HCT116 (cell line): ENCODE results near the gene STRBP. TPM values are rescaled to one million over a fixed set of nuclear protein-coding genes. Genes with fewer than 3 reads are reported as not detected.

Source experiments
- ATAC-seq: fragments of 200-7000 bp; cut with Tn5 transposase; 2 replicates; pipeline ENCODE4 v1.9.1; 2020; ENCODE audit warnings: mild to moderate bottlenecking, moderate library complexity
- BruUV-seq: library from RNA; stranded (reverse); fragments of 400-500 nt; replicated peaks from 2 replicates; lab custom pipeline; 2021; lab: Mats Ljungman, UMichigan
- CTCF ChIA-PET: fragments of 300-600 bp; sonication (Branson Sonifier 250); formaldehyde crosslinking; loops from one replicate; lab custom pipeline; 2021; ENCODE audit warnings: antibody characterized with exemption; lab: Charles Lee
- POLR2A ChIA-PET: fragments of 300-600, 350-600 bp; sonication (Branson Sonifier 250); formaldehyde crosslinking; loops from one replicate; lab custom pipeline; 2021; ENCODE audit warnings: antibody characterized with exemption; lab: Charles Lee
- RAD21 ChIA-PET, 2 experiments: fragments of 300-600 bp; sonication (Branson Sonifier 250); formaldehyde crosslinking; loops; one replicate each; lab custom pipeline; 2023; ENCODE audit warnings: low total read pairs in 2 of 2; ENCODE audit not compliant: uncharacterized antibody in 2 of 2, unreplicated experiment in 2 of 2, low non-redundant PET in 1 of 2; lab: Charles Lee
- DNase-seq: peaks from one replicate; pipeline ENCODE4 v3.0.0-alpha.2; 2010; ENCODE audit warnings: low read depth, low spot score
- H2AFZ ChIP-seq: fragments of 200-600 bp; shearing (Covaris generic), sonication (generic); 2 replicates; pipeline ENCODE4 v1.6.1; 2017; ENCODE audit warnings: low read depth, mixed run types, mixed read lengths, antibody characterized with exemption, low read length; ENCODE audit not compliant: poor library complexity, severe bottlenecking
- H3K27ac ChIP-seq: 2 replicates; pipeline ENCODE4 v1.5.1; 2012; ENCODE audit warnings: low read depth, low read length
- H3K27me3 ChIP-seq: fragments of 200-600 bp; sonication (generic); 2 replicates; pipeline ENCODE4 v1.6.1; 2016; ENCODE audit warnings: mixed run types, low read length, mixed read lengths; ENCODE audit not compliant: insufficient read depth
- H3K36me3 ChIP-seq, 2 experiments: fragments of 200-500 bp in 1 of 2; fragments of 200-600 bp in 1 of 2; sonication (Bioruptor generic) in 1 of 2; sonication (generic) in 1 of 2; 2 replicates each; pipeline versions ENCODE4 v1.5.1 to v1.6.1; 2014 to 2016; ENCODE audit warnings: low read length in 2 of 2, inconsistent platforms in 1 of 2, mixed read lengths in 1 of 2, mixed run types in 1 of 2; ENCODE audit not compliant: insufficient read depth in 2 of 2, control insufficient read depth in 1 of 2
- H3K4me1 ChIP-seq, 2 experiments: fragments of 200-600 bp in 1 of 2; sonication (generic) in 1 of 2; 2 replicates each; pipeline versions ENCODE4 v1.5.1 to v1.6.1; 2012 to 2017; ENCODE audit warnings: low read length in 2 of 2, inconsistent platforms in 1 of 2, mild to moderate bottlenecking in 1 of 2, mixed read lengths in 1 of 2, mixed run types in 1 of 2, moderate library complexity in 1 of 2; ENCODE audit not compliant: insufficient read depth in 2 of 2, control insufficient read depth in 1 of 2
- H3K4me2 ChIP-seq: fragments of 200-600 bp; sonication (generic); 2 replicates; pipeline ENCODE4 v1.6.1; 2017; ENCODE audit warnings: mixed run types, low read length, mixed read lengths
- H3K4me3 ChIP-seq, 2 experiments: fragments of 200-600 bp in 1 of 2; sonication (generic) in 1 of 2; replicated peaks in 1 of 2; 2 replicates each; pipeline ENCODE4 v1.5.1; 2011 to 2016; ENCODE audit warnings: low read length in 2 of 2, control low read depth in 1 of 2, low read depth in 1 of 2, mild to moderate bottlenecking in 1 of 2, mixed read lengths in 1 of 2, mixed run types in 1 of 2
- H3K79me2 ChIP-seq: fragments of 200-600 bp; sonication (generic); 2 replicates; pipeline ENCODE4 v1.6.1; 2017; ENCODE audit warnings: mild to moderate bottlenecking, mixed run types, low read length, moderate library complexity, mixed read lengths; ENCODE audit not compliant: insufficient read depth
- H3K9ac ChIP-seq: fragments of 200-600 bp; sonication (generic); 2 replicates; pipeline ENCODE4 v1.6.1; 2016; ENCODE audit warnings: low read length, mixed read lengths
- H3K9me2 ChIP-seq: fragments of 200-600 bp; sonication (generic), shearing (Covaris generic); 2 replicates; pipeline ENCODE4 v1.6.1; 2017; ENCODE audit warnings: mixed run types, mild to moderate bottlenecking, moderate library complexity; ENCODE audit not compliant: insufficient read depth
- H3K9me3 ChIP-seq, 2 experiments: fragments of 200-500 bp in 1 of 2; fragments of 200-600 bp in 1 of 2; sonication (Bioruptor generic) in 1 of 2; sonication (generic) in 1 of 2; 2 replicates each; pipeline ENCODE4 v1.6.1; 2014 to 2017; ENCODE audit warnings: low read length in 2 of 2, mixed read lengths in 2 of 2, inconsistent platforms in 1 of 2, low read depth in 1 of 2, mild to moderate bottlenecking in 1 of 2, mixed run types in 1 of 2, moderate library complexity in 1 of 2; ENCODE audit not compliant: control insufficient read depth in 1 of 2, insufficient read depth in 1 of 2
- H4K20me1 ChIP-seq: fragments of 200-600 bp; sonication (generic), shearing (Covaris generic); 2 replicates; pipeline ENCODE4 v1.6.1; 2017; ENCODE audit warnings: mixed run types, mild to moderate bottlenecking, moderate library complexity; ENCODE audit not compliant: insufficient read depth
- ATF3 ChIP-seq: IDR thresholded peaks from 2 replicates; pipeline ENCODE4 v1.6.1; 2012
- CBX3 ChIP-seq: IDR thresholded peaks from 2 replicates; pipeline ENCODE4 v1.6.1; 2012; ENCODE audit warnings: low read depth
- CEBPB ChIP-seq: IDR thresholded peaks from 2 replicates; pipeline ENCODE4 v1.6.1; 2012; ENCODE audit warnings: low read depth
- CTCF ChIP-seq, 3 experiments: fragments of 200-600 bp in 1 of 3; sonication (generic) in 1 of 3; IDR thresholded peaks in 2 of 3; conservative IDR thresholded peaks in 1 of 3; 2 replicates each; pipeline ENCODE4 v1.5.1; 2012 to 2017; ENCODE audit warnings: low read depth in 2 of 3, low read length in 2 of 3, antibody characterized with exemption in 1 of 3, borderline replicate concordance in 1 of 3, control low read depth in 1 of 3, mild to moderate bottlenecking in 1 of 3, mixed read lengths in 1 of 3, mixed run types in 1 of 3, moderate library complexity in 1 of 3; ENCODE audit not compliant: insufficient read depth in 1 of 3
- EGR1 ChIP-seq: IDR thresholded peaks from 2 replicates; pipeline ENCODE4 v1.6.1; 2012; ENCODE audit warnings: low read depth
- ELF1 ChIP-seq: IDR thresholded peaks from 2 replicates; pipeline ENCODE4 v1.6.1; 2012; ENCODE audit warnings: low read depth, borderline replicate concordance
- EZH2 ChIP-seq: fragments of 200-600 bp; sonication (generic); IDR thresholded peaks from 2 replicates; pipeline ENCODE4 v1.6.1; 2017; ENCODE audit warnings: antibody characterized with exemption, mixed run types
- EZH2phosphoT487 ChIP-seq: fragments of 200-600 bp; IDR thresholded peaks from 2 replicates; pipeline ENCODE4 v1.6.1; 2018; ENCODE audit warnings: antibody characterized with exemption, borderline replicate concordance
- FOSL1 ChIP-seq: IDR thresholded peaks from 2 replicates; pipeline ENCODE4 v1.6.1; 2012; ENCODE audit warnings: low read depth
- JUND ChIP-seq: IDR thresholded peaks from 2 replicates; pipeline ENCODE4 v1.6.1; 2012
- POLR2AphosphoS5 ChIP-seq: IDR thresholded peaks from 2 replicates; pipeline ENCODE4 v1.6.1; 2011; ENCODE audit warnings: mild to moderate bottlenecking, low read depth, low read length, moderate library complexity
- REST ChIP-seq: IDR thresholded peaks from 2 replicates; pipeline ENCODE4 v1.6.1; 2012; ENCODE audit warnings: low read depth
- SP1 ChIP-seq: IDR thresholded peaks from 2 replicates; pipeline ENCODE4 v1.6.1; 2012; ENCODE audit warnings: low read depth
- SRF ChIP-seq: IDR thresholded peaks from 2 replicates; pipeline ENCODE4 v1.6.1; 2012; ENCODE audit warnings: low read depth
- TCF7L2 ChIP-seq: IDR thresholded peaks from 2 replicates; pipeline ENCODE4 v1.7.0; 2011; ENCODE audit warnings: borderline replicate concordance, inconsistent platforms; ENCODE audit not compliant: insufficient read depth, insufficient read length; ENCODE audit errors: extremely low read depth
- YY1 ChIP-seq: IDR thresholded peaks from 2 replicates; pipeline ENCODE4 v1.6.1; 2011; ENCODE audit warnings: low read length, low read depth, moderate library complexity, mild to moderate bottlenecking; ENCODE audit not compliant: insufficient replicate concordance; ENCODE audit errors: extremely low read depth
- ZBTB33 ChIP-seq: IDR thresholded peaks from 2 replicates; pipeline ENCODE4 v1.6.1; 2011; ENCODE audit warnings: mild to moderate bottlenecking, low read length, moderate library complexity; ENCODE audit not compliant: insufficient replicate concordance; ENCODE audit errors: extremely low read depth
- ZNF274 ChIP-seq: fragments of 200-500 bp; sonication (Bioruptor generic); IDR thresholded peaks from 2 replicates; pipeline ENCODE4 v1.6.1; 2014; ENCODE audit warnings: mild to moderate bottlenecking, low read depth, low read length, inconsistent platforms
- intact Hi-C: fragments of 100-400 bp; cut with micrococcal nuclease; formaldehyde crosslinking; loops from 2 replicates; pipeline ENCODE4 v1.10.0; 2022
- total RNA-seq: library from RNA; stranded (reverse); gene quantifications from one replicate; pipeline ENCODE4 v1.2.1, GENCODE V29; 2021; ENCODE audit not compliant: unreplicated experiment

Gene STRBP
- total RNA-seq, 1 experiment from 2014 or later: 30.4 TPM

- peaks cover 0 to 10% of the 10 kb centered on the region in 2 experiments; a peak in 2 of 4 replicates for H3K4me1 ChIP-seq
- no peaks in the 10 kb centered on the region for H3K27me3 ChIP-seq
- no peak overlapping the region for H3K9ac ChIP-seq
- H3K4me2 ChIP-seq: no peak overlapping the region
- ChIA-PET RAD21 (no interaction called here), CTCF (no interaction called here), POLR2A (no interaction called here)
- H2AFZ ChIP-seq: no peak overlapping the region
- no peaks in the 10 kb centered on the region for H3K36me3 ChIP-seq
- no TSS peak for BruUV-seq
- H3K9me2 ChIP-seq: no peaks in the 10 kb centered on the region
- H4K20me1 ChIP-seq: no peaks in the 10 kb centered on the region
- H3K4me3 ChIP-seq: no peak overlapping the region
- ATAC-seq (no peak), DNase-seq (no peak)
- no peak overlapping the region for H3K27ac ChIP-seq
- TF ChIP-seq SP1 (no peak), ZBTB33 (no peak), CEBPB (no peak), SRF (no peak), POLR2AphosphoS5 (no peak), EGR1 (no peak), JUND (no peak), EZH2 (no peak), ATF3 (no peak), TCF7L2 (no peak), ZNF274 (no peak), EZH2phosphoT487 (no peak), FOSL1 (no peak), REST (no peak), YY1 (no peak), CTCF (IDR thresholded peaks at IDR 0.05 in 2 of 3, conservative IDR thresholded peaks at IDR 0.05 in 1 of 3; ENCODE audit: borderline replicate concordance in 1 of 3, insufficient read depth in 1 of 3, low read depth in 2 of 3, low read length in 2 of 3) (no peak), ELF1 (no peak), CBX3 (no peak)
- no peaks in the 10 kb centered on the region for H3K79me2 ChIP-seq
- no peaks in the 10 kb centered on the region for H3K9me3 ChIP-seq
- intact Hi-C loops: no loop called here
Measured at GRCh38 chr9:123309611-123310010, 41.2 kb upstream of the STRBP start.
